GM04503 (cell line): ENCODE measurements around the gene DOK6.
A peak's percentile ranks its signal among the peaks of the same experiment; 100 is the strongest.
"Not testable (repeated sequence)": the region's sequence is repeated elsewhere in the genome, so short reads cannot be mapped to it uniquely, and the experiment has no call there.

Source experiments
- DNase-seq: peaks from one replicate; pipeline ENCODE4 v3.0.0-alpha.2; 2012; ENCODE audit warnings: low read depth

Gene DOK6

GRCh38 chr18:69400253-69400975, at the start of gene DOK6:
Gene DOK6 (plus strand): TSS chr18:69400888.
- peak; percentile 20 for DNase-seq

- no peak for DNase-seq
Observed at GRCh38 chr18:69353023-69353422, 47.7 kb upstream of the DOK6 start.

GRCh38 chr18:69357590-69357989, 43.1 kb upstream of the DOK6 start:
- DNase-seq = no peak

DNA sequence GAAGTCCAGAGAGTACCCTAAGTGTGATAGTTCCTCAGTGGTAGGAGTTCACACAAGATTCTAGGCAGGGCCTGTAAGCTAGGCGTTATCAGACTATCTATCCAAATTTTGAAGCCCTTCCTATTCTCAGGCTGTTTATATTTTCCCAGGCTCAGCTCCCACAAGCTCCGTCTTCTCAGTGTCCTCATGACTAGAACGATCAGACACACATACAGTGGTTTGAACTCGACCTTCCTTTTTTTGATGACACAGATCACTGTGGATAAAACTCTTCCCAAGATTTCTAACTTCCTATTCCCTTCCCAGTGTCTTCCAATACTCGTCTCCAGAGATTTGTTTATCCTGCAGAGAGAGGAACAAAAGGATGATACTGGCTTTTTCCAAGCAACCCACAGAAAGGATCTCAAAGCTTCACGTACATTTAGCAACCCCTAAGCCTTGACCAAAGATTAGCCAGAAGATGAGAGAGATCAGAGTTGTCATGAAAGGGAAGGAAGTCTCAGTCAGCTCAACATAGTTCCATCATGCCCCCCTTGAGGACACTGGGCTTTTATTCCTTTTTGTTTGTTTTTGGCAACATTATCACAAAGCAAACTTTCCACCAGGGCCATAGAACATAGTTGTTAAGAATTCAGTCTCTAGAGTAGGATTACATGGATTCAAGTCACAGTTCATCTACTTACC, 42.3 kb upstream of the DOK6 start:
- no peak for DNase-seq

GRCh38 chr18:69359768-69360167, 40.9 kb upstream of the DOK6 start:
- DNase-seq = not testable (repeated sequence)

DNA sequence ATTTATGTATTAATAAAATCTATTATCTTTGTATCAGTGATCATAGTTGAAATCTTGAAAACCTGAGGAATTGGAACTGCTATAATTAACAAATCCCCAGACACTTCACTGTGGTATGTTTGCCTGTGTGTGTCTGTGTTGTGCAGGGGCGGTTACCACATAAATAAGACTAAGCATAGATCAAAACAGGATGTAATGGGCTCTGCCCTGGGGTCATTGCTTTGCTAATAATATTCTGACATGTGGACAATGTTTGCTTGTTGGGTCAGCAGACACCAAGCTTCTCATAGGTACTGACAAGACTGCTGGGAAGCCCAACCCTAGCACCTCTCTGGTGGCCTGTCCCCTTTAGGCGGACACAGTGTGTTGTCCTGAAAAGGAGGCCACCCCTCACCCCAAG, 35.8 kb upstream of the DOK6 start:
- no peak for DNase-seq

- no peak for DNase-seq
Observed at GRCh38 chr18:69365658-69366057, 35.0 kb upstream of the DOK6 start.

GRCh38 chr18:69367104-69367503, 33.6 kb upstream of the DOK6 start:
- no peak for DNase-seq

DNA sequence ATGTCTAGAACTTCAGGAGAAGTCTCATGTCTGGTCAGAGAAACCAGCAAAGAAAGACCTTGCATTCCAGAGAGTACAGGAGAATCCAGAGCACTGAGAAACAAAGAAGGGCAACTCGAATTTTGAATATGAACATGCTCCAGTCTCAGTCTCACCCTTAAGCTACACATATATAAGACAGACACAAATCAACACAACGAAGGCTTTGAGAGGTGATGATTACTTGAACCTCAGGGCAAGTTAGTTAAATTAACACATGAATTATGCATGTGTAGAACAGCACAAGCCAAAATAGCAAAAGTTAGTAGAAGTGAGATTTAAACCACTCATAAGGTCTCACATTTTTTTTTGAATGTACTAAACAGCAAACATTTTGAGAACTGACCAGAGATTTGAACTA, 29.0 kb upstream of the DOK6 start:
- no peak for DNase-seq

GRCh38 chr18:69380324-69380723, 20.4 kb upstream of the DOK6 start:
- no peak for DNase-seq

- no peak for DNase-seq
Observed at GRCh38 chr18:69383186-69383585, 17.5 kb upstream of the DOK6 start.

GRCh38 chr18:69387186-69387585, 13.5 kb upstream of the DOK6 start:
- DNase-seq = no peak

DNA sequence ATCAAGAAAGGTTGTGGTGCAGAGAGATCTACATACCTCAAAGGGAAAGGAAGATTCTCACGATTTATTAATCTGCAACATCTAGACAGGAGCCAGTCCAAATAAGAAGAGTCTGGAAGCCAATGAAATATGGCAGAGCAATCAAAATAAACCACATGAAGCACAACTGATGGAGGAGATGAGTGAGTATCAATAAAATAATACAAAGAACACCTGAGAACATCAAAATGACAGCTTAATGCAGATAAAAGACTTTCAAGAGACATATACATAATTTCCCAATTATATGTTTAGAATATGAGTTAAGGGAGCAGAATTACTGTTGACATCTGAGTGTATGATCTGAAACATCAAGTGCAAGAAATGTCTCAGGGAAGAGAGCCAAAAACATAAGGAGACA, 12.5 kb upstream of the DOK6 start:
- DNase-seq = no peak

DNA sequence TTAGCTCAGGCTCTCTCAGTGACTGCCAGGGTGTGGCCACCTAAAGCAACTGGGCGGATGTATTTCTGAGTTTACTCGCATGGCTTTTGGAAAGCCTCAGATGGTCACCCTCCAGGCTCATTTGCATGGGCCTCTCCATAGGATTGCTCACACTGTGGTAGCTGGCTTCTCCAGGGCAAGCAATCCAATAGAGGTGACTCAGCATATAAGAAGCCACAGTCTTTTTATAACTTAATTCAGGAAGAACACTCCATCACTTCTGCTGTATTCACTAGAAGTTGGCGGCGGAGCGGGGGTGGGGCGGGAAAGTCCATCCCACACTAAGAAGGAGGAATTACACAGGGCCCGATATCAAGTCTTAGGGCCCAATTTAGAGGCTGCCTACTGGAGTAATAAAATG, 3.6 kb upstream of the DOK6 start:
- DNase-seq = no peak

- DNase-seq = no peak
Observed at GRCh38 chr18:69399253-69399652, 1.4 kb upstream of the DOK6 start.

DNA sequence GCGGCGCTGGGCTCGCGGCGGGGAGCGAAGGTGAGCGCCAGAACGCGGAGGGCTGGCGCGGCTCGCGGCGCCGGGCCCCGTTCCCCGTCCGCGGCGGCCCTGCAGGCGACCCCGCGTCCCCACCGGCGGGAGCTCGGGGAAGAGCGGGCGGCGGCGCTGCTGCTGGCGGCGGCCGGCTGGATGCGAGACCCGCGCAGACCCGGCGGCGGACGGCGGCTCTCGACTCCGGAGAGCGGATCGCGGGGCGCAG, 213 bp downstream of the DOK6 start:
- no peak for DNase-seq

DNA sequence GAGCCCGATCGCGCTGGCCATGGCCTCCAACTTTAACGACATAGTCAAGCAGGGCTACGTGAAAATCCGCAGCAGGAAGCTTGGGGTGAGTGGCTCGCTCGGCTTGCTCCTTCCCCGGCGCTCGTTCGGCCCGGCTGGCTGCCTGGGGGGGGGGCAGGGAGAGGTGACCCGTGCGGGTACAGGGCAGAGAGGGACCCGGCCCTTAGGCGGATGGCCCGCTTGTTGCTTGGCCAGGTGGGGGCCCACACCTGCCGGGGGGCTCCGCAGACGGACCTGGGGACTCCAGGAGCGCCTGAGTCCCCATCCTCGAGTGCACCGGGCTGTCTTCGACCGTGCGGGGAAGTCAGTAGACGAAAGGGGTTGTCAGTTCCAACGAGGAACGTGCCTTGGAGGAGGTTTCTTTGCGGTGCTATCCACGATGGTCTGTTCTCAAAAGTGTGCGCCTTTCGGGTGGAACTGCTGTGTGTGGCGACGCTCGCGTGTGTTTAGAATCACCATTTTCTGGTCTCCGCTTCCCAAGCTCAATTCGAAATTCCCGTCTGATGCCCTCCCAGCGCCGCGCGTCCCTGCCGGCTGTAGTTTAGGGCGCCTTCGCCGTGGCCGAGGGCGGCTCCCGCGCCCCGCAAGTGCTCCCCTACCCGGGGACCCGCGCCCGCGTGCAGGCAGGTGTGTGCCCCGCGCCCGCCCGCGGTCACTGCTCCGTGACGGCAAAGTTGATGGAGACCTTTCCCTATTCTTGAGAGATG, 711 bp downstream of the DOK6 start:
- no peak for DNase-seq

GRCh38 chr18:69401972-69402532, 1.4 kb downstream of the DOK6 start:
- no peak for DNase-seq

- no peak for DNase-seq
Observed at GRCh38 chr18:69402533-69402989, 1.9 kb downstream of the DOK6 start.

DNA sequence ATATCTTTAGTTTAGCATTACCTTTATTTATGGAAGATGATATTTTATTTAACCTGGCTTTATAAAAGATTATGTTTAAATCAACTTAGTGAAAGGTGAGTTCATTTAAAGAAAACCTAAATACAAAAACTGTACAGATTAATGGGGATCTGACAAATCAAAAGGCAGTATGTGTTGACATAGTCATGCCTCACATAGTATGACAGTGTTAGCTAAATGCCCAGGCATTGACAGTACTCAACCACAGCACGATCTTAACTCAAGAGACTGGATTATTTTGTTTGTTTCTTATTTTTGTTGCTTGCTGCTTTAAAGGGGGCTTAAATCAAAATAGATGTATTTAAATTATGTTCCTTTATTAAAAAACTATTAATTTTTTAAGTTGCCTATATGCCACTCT, 7.8 kb downstream of the DOK6 start:
- no peak for DNase-seq

GRCh38 chr18:69411199-69411598, 10.5 kb downstream of the DOK6 start:
- no peak for DNase-seq

- DNase-seq = no peak
Observed at GRCh38 chr18:69414184-69414583, 13.5 kb downstream of the DOK6 start.

- DNase-seq = no peak
Observed at GRCh38 chr18:69432847-69433246, 32.2 kb downstream of the DOK6 start.
